NT2/D1 (cell line): ENCODE results near the gene DDX39B.

Experiments used
- YY1 ChIP-seq: IDR thresholded peaks from 2 replicates; pipeline ENCODE4 v1.6.1; 2011; ENCODE audit not compliant: insufficient read length, insufficient read depth
- ZNF274 ChIP-seq: IDR thresholded peaks from 2 replicates; pipeline ENCODE4 v1.6.1; 2011; ENCODE audit warnings: mild to moderate bottlenecking, low read depth, low read length

- no peak for TF ChIP-seq YY1
- no peak for TF ChIP-seq ZNF274
Measured at GRCh38 chr6:31556307-31556706, 14.5 kb upstream of the DDX39B start.
